Liver (tissue), 9 donors: Measurements from ENCODE around the gene SLC16A11. TPM values are rescaled to one million over a fixed set of nuclear protein-coding genes. Genes with fewer than 3 reads are reported as not detected.

Experiments used
- DNase-seq: peaks from one replicate; pipeline ENCODE4 v3.0.0-alpha.2; 2017; ENCODE audit warnings: low spot score
- H3K27ac ChIP-seq, 2 donors: one replicate each; pipeline ENCODE4 v1.7.0; 2013; ENCODE audit warnings: inconsistent platforms in 2 of 2, low read length in 2 of 2, control low read depth in 1 of 2, low read depth in 1 of 2, mild to moderate bottlenecking in 1 of 2
- H3K27me3 ChIP-seq, 4 donors: one replicate each; pipeline versions ENCODE4 v1.6.1 to v1.7.0; 2013; ENCODE audit warnings: low read length in 3 of 4, inconsistent platforms in 1 of 4, mild to moderate bottlenecking in 1 of 4, moderate library complexity in 1 of 4; ENCODE audit not compliant: control insufficient read depth in 4 of 4, insufficient read depth in 4 of 4
- H3K36me3 ChIP-seq, 4 donors: one replicate each; pipeline versions ENCODE4 v1.6.1 to v1.7.0; 2013; ENCODE audit warnings: low read length in 3 of 4, mild to moderate bottlenecking in 3 of 4, low read depth in 1 of 4, moderate library complexity in 1 of 4; ENCODE audit not compliant: control insufficient read depth in 4 of 4, insufficient read depth in 3 of 4
- H3K4me1 ChIP-seq, 4 donors: one replicate each; pipeline versions ENCODE4 v1.6.1 to v1.7.0; 2013; ENCODE audit warnings: low read length in 3 of 4, mild to moderate bottlenecking in 3 of 4, moderate library complexity in 1 of 4; ENCODE audit not compliant: control insufficient read depth in 4 of 4, insufficient read depth in 4 of 4
- H3K4me3 ChIP-seq, 3 donors: one replicate each; pipeline versions ENCODE4 v1.6.1 to v1.7.0; 2013; ENCODE audit warnings: low read length in 3 of 3, control low read depth in 1 of 3, low read depth in 1 of 3, mild to moderate bottlenecking in 1 of 3
- H3K9ac ChIP-seq, 2 donors: one replicate each; pipeline ENCODE4 v1.7.0; 2013; ENCODE audit warnings: low read length in 2 of 2, mild to moderate bottlenecking in 2 of 2, moderate library complexity in 2 of 2, control low read depth in 1 of 2, low read depth in 1 of 2
- H3K9me3 ChIP-seq, 4 donors: one replicate each; pipeline versions ENCODE4 v1.6.1 to v1.7.0; 2013; ENCODE audit warnings: low read length in 3 of 4; ENCODE audit not compliant: control insufficient read depth in 4 of 4
- EGR1 ChIP-seq, 2 donors: IDR thresholded peaks; 2 replicates each; pipeline ENCODE4 v1.6.1; 2016 to 2018; ENCODE audit warnings: antibody characterized with exemption in 2 of 2, low read depth in 2 of 2
- FOXA1 ChIP-seq: IDR thresholded peaks from 2 replicates; pipeline ENCODE4 v1.6.1; 2016; ENCODE audit warnings: antibody characterized with exemption
- FOXA2 ChIP-seq: IDR thresholded peaks from 2 replicates; pipeline ENCODE4 v1.6.1; 2016; ENCODE audit warnings: antibody characterized with exemption
- GABPA ChIP-seq, 2 donors: IDR thresholded peaks in 1 of 2; conservative IDR thresholded peaks in 1 of 2; 2 replicates each; pipeline ENCODE4 v1.6.1; 2016; ENCODE audit warnings: antibody characterized with exemption in 2 of 2, mild to moderate bottlenecking in 1 of 2, moderate library complexity in 1 of 2
- HNF4A ChIP-seq, 2 donors: conservative IDR thresholded peaks; 2 replicates each; pipeline ENCODE4 v1.6.1; 2016; ENCODE audit warnings: antibody characterized with exemption in 2 of 2, mild to moderate bottlenecking in 2 of 2
- HNF4G ChIP-seq: IDR thresholded peaks from 2 replicates; pipeline ENCODE4 v1.6.1; 2016; ENCODE audit warnings: antibody characterized with exemption
- JUND ChIP-seq, 2 donors: IDR thresholded peaks; 2 replicates each; pipeline ENCODE4 v1.6.1; 2016; ENCODE audit warnings: antibody characterized with exemption in 2 of 2
- NR2F2 ChIP-seq: IDR thresholded peaks from 2 replicates; pipeline ENCODE4 v1.6.1; 2016; ENCODE audit warnings: antibody characterized with exemption
- RAD21 ChIP-seq, 2 donors: IDR thresholded peaks; 2 replicates each; pipeline ENCODE4 v1.6.1; 2016; ENCODE audit warnings: antibody characterized with exemption in 2 of 2, mild to moderate bottlenecking in 2 of 2
- RXRA ChIP-seq, 2 donors: IDR thresholded peaks; 2 replicates each; pipeline ENCODE4 v1.6.1; 2017 to 2018; ENCODE audit warnings: antibody characterized with exemption in 2 of 2, mild to moderate bottlenecking in 1 of 2
- SP1 ChIP-seq: IDR thresholded peaks from 2 replicates; pipeline ENCODE4 v1.6.1; 2018; ENCODE audit warnings: antibody characterized with exemption, mild to moderate bottlenecking
- TAF1 ChIP-seq: conservative IDR thresholded peaks from 2 replicates; pipeline ENCODE4 v1.6.1; 2016; ENCODE audit warnings: antibody characterized with exemption, mild to moderate bottlenecking
- YY1 ChIP-seq: IDR thresholded peaks from 2 replicates; pipeline ENCODE4 v1.6.1; 2016; ENCODE audit warnings: antibody characterized with exemption, mild to moderate bottlenecking
- WGBS: extraction: QIAGEN DNeasy Blood & Tissue Kit; methylation state at CpG from one replicate; pipeline ENCODE4 v1.1.7; 2013; 5-methylcytosine and 5-hydroxymethylcytosine counted together
- polyA plus RNA-seq, 2 donors: library from polyadenylated mRNA; stranded (reverse) in 1 of 2; unstranded in 1 of 2; fragments of 200-250 nt in 1 of 2; fragments of >200 nt in 1 of 2; fragmentation: Nextera tagmentation in 1 of 2; extraction: Ambion mirVana in 1 of 2; gene quantifications; one replicate each; pipeline versions ENCODE4 v1.2.1 to v1.2.3, GENCODE V29; 2013 to 2015
- total RNA-seq, 2 donors: library from RNA; depleted of rRNA; stranded (reverse); fragments of >200 nt; gene quantifications; one replicate each; pipeline ENCODE4 v1.2.3, GENCODE V29; 2014
- TF ChIP-seq, protein P1 (sequence below): IDR thresholded peaks from 2 replicates; pipeline ENCODE4 v1.6.1; 2016; ENCODE audit warnings: antibody characterized with exemption, mild to moderate bottlenecking
- TF ChIP-seq, protein P2 (sequence below): fragments of 150-350 bp; IDR thresholded peaks from 2 replicates; pipeline ENCODE4 v1.5.1; 2017; ENCODE audit warnings: improper control_type of control experiment, low read depth, low read length; ENCODE audit not compliant: missing input control
- TF ChIP-seq, protein P3 (sequence below): IDR thresholded peaks from 2 replicates; pipeline ENCODE4 v1.6.1; 2016; ENCODE audit warnings: antibody characterized with exemption
- TF ChIP-seq, protein P4 (sequence below): IDR thresholded peaks from 2 replicates; pipeline ENCODE4 v1.6.1; 2016; ENCODE audit warnings: antibody characterized with exemption
- TF ChIP-seq, protein P5 (sequence below): IDR thresholded peaks from 2 replicates; pipeline ENCODE4 v1.6.1; 2016; ENCODE audit warnings: antibody characterized with exemption
- donor health status: healthy.
- donor health status: healthy.
- donor health status: healthy.
- donor health status: healthy.
- donor health status: healthy.

Gene SLC16A11
- total and polyA plus RNA-seq, 4 donors = 1.7 to 8.2 (median 3.1) TPM

DNA sequence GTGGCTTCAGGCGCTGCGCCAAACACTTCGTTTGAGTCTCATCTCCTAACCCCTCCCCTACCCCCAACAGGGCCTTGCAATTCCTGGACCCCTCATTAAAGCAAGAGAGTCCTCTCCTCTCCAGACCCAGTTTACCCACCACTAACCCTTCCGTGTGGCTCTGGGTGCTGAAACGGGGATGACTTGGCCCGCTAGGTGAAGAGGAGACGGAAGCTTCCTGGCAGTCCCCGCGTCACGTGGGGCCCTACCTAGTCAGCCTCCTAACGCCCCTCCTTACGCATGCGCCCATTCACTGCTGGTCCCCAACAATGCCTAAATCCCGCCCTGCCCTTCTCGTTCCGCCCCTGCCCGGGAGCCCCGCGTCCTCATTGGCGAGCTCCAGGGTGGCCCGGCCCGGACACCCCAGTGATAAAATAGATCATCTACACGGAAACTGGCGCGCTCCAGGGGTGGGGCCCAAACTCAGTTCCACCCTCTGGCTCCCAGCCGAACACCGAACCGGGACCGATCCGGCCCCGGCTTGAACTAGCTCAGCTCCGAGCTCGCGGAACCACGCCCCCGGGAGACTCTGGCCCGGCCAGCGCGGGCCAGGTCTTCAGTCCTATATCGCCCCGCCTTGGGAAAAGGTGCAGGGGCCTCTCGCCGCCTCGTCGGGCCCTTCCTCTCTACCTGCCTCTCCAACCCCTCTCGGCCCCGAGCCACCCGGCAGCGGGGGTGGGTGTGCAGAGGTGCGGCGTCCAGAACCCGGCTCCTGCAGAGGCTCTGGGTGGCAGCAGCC is 8.1 kb downstream of the SLC16A11 start, which contains the start of gene SLC16A13:
Gene SLC16A13 (plus strand): TSS at position 425 of the 778 bp plus-strand sequence. CDS start 368 bp downstream, outside the sequence.
- TF ChIP-seq TAF1 (peak; percentile 95), GABPA (IDR thresholded peaks at IDR 0.05 in 1 of 2, conservative IDR thresholded peaks at IDR 0.05 in 1 of 2) (peak in 1 of 2 donors; percentile 75), NR2F2 (no peak), RAD21 (IDR thresholded peaks at IDR 0.05) (peak in 1 of 2 donors; percentile 34), HNF4G (no peak), FOXA1 (peak; percentile 21), JUND (IDR thresholded peaks at IDR 0.05) (peak in 1 of 2 donors; percentile 40), HNF4A (conservative IDR thresholded peaks at IDR 0.05) (peak in 1 of 2 donors; percentile 31), FOXA2 (no peak), EGR1 (IDR thresholded peaks at IDR 0.05; ENCODE audit: low read depth in 2 of 2) (peak in 1 of 2 donors; percentile 76), YY1 (peak; percentile 79), SP1 (peak; percentile 85), RXRA (IDR thresholded peaks at IDR 0.05) (peak; percentile 76 to 81)
- TF ChIP-seq, protein P1, sequence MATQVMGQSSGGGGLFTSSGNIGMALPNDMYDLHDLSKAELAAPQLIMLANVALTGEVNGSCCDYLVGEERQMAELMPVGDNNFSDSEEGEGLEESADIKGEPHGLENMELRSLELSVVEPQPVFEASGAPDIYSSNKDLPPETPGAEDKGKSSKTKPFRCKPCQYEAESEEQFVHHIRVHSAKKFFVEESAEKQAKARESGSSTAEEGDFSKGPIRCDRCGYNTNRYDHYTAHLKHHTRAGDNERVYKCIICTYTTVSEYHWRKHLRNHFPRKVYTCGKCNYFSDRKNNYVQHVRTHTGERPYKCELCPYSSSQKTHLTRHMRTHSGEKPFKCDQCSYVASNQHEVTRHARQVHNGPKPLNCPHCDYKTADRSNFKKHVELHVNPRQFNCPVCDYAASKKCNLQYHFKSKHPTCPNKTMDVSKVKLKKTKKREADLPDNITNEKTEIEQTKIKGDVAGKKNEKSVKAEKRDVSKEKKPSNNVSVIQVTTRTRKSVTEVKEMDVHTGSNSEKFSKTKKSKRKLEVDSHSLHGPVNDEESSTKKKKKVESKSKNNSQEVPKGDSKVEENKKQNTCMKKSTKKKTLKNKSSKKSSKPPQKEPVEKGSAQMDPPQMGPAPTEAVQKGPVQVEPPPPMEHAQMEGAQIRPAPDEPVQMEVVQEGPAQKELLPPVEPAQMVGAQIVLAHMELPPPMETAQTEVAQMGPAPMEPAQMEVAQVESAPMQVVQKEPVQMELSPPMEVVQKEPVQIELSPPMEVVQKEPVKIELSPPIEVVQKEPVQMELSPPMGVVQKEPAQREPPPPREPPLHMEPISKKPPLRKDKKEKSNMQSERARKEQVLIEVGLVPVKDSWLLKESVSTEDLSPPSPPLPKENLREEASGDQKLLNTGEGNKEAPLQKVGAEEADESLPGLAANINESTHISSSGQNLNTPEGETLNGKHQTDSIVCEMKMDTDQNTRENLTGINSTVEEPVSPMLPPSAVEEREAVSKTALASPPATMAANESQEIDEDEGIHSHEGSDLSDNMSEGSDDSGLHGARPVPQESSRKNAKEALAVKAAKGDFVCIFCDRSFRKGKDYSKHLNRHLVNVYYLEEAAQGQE = peak; percentile 89
- TF ChIP-seq, protein P2, sequence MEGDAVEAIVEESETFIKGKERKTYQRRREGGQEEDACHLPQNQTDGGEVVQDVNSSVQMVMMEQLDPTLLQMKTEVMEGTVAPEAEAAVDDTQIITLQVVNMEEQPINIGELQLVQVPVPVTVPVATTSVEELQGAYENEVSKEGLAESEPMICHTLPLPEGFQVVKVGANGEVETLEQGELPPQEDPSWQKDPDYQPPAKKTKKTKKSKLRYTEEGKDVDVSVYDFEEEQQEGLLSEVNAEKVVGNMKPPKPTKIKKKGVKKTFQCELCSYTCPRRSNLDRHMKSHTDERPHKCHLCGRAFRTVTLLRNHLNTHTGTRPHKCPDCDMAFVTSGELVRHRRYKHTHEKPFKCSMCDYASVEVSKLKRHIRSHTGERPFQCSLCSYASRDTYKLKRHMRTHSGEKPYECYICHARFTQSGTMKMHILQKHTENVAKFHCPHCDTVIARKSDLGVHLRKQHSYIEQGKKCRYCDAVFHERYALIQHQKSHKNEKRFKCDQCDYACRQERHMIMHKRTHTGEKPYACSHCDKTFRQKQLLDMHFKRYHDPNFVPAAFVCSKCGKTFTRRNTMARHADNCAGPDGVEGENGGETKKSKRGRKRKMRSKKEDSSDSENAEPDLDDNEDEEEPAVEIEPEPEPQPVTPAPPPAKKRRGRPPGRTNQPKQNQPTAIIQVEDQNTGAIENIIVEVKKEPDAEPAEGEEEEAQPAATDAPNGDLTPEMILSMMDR = no peak
- TF ChIP-seq, protein P3, sequence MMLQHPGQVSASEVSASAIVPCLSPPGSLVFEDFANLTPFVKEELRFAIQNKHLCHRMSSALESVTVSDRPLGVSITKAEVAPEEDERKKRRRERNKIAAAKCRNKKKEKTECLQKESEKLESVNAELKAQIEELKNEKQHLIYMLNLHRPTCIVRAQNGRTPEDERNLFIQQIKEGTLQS = peak; percentile 54
- TF ChIP-seq, protein P4, sequence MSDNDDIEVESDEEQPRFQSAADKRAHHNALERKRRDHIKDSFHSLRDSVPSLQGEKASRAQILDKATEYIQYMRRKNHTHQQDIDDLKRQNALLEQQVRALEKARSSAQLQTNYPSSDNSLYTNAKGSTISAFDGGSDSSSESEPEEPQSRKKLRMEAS = peak; percentile 74
- TF ChIP-seq, protein P5, sequence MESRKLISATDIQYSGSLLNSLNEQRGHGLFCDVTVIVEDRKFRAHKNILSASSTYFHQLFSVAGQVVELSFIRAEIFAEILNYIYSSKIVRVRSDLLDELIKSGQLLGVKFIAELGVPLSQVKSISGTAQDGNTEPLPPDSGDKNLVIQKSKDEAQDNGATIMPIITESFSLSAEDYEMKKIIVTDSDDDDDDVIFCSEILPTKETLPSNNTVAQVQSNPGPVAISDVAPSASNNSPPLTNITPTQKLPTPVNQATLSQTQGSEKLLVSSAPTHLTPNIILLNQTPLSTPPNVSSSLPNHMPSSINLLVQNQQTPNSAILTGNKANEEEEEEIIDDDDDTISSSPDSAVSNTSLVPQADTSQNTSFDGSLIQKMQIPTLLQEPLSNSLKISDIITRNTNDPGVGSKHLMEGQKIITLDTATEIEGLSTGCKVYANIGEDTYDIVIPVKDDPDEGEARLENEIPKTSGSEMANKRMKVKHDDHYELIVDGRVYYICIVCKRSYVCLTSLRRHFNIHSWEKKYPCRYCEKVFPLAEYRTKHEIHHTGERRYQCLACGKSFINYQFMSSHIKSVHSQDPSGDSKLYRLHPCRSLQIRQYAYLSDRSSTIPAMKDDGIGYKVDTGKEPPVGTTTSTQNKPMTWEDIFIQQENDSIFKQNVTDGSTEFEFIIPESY = peak; percentile 94
- under 1% methylated on average over 52 of the region's 52 CpGs for WGBS
- Histone ChIP-seq H3K9me3 (no peaks in the 10 kb centered on the region), H3K9ac (peak within 1 kb of the TSS; percentile 83 to 88), H3K4me1 (peaks cover 9 to 41% (median 32%) of the 10 kb centered on the region in 4 donors), H3K27ac (peak within 1 kb of the TSS; percentile 84 to 96), H3K27me3 (no peaks in the 10 kb centered on the region), H3K36me3 (no peaks in the 10 kb centered on the region), H3K4me3 (peak within 1 kb of the TSS; percentile 66 to 79 (median 74))
- peak; percentile 92 for DNase-seq
